OCI-LY1 (cell line): ENCODE data around the gene KIRREL3.

ENCODE experiments used
- H2AFZ ChIP-seq: fragments of 200-600 bp; sonication (generic), shearing (Covaris generic); 2 replicates; pipeline ENCODE4 v1.6.0; 2014; ENCODE audit warnings: antibody characterized with exemption, mild to moderate bottlenecking, low read length
- H3F3A ChIP-seq: fragments of 200-600 bp; sonication (generic), shearing (Covaris generic); 2 replicates; pipeline ENCODE4 v1.6.0; 2014; ENCODE audit warnings: mild to moderate bottlenecking, antibody characterized with exemption, low read length, moderate library complexity; ENCODE audit not compliant: insufficient read depth
- H3K27ac ChIP-seq: fragments of 200-600 bp; sonication (generic); 2 replicates; pipeline ENCODE4 v1.5.1; 2014; ENCODE audit warnings: low read length, mixed run types, mild to moderate bottlenecking, low read depth; ENCODE audit not compliant: poor library complexity, severe bottlenecking
- H3K27me3 ChIP-seq: fragments of 200-600 bp; sonication (generic); 2 replicates; pipeline ENCODE4 v1.6.0; 2014; ENCODE audit warnings: antibody characterized with exemption, mild to moderate bottlenecking, low read length, moderate library complexity; ENCODE audit not compliant: insufficient read depth
- H3K36me3 ChIP-seq: fragments of 200-600 bp; sonication (generic); 2 replicates; pipeline ENCODE4 v1.6.1; 2014; ENCODE audit warnings: mild to moderate bottlenecking, antibody characterized with exemption, low read length, moderate library complexity, mixed read lengths; ENCODE audit not compliant: insufficient read depth
- H3K4me1 ChIP-seq: fragments of 200-600 bp; sonication (generic); 2 replicates; pipeline ENCODE4 v1.5.1; 2014; ENCODE audit warnings: mild to moderate bottlenecking, low read length, moderate library complexity; ENCODE audit not compliant: insufficient read depth, severe bottlenecking
- H3K4me2 ChIP-seq: fragments of 200-600 bp; sonication (generic), shearing (Covaris generic); 2 replicates; pipeline ENCODE4 v1.6.1; 2014; ENCODE audit warnings: low read length
- H3K4me3 ChIP-seq: fragments of 200-600 bp; sonication (generic); 2 replicates; pipeline ENCODE4 v1.5.1; 2014; ENCODE audit warnings: low read length, low read depth, mild to moderate bottlenecking, mixed read lengths; ENCODE audit not compliant: poor library complexity, severe bottlenecking
- H3K79me2 ChIP-seq: fragments of 200-600 bp; shearing (Covaris generic); 2 replicates; pipeline ENCODE4 v1.6.1; 2016; ENCODE audit warnings: mixed run types, low read length, mixed read lengths; ENCODE audit not compliant: insufficient read depth
- H3K9ac ChIP-seq: fragments of 200-600 bp; sonication (generic), shearing (Covaris generic); 2 replicates; pipeline ENCODE4 v1.6.1; 2014; ENCODE audit warnings: mild to moderate bottlenecking, low read length, mixed read lengths
- H3K9me2 ChIP-seq: fragments of 200-600 bp; sonication (generic), shearing (Covaris generic); 2 replicates; pipeline ENCODE4 v1.6.1; 2014; ENCODE audit warnings: low read depth, mild to moderate bottlenecking, low read length, mixed read lengths
- H3K9me3 ChIP-seq: fragments of 200-600 bp; shearing (Covaris generic); 2 replicates; pipeline ENCODE4 v1.6.1; 2014; ENCODE audit warnings: low read length, mixed read lengths
- H4K20me1 ChIP-seq: fragments of 200-600 bp; sonication (generic), shearing (Covaris generic); 2 replicates; pipeline ENCODE4 v1.6.0; 2016; ENCODE audit warnings: mild to moderate bottlenecking, low read length; ENCODE audit not compliant: insufficient read depth
- CTCF ChIP-seq: fragments of 200-600 bp; sonication (generic), shearing (Covaris generic); IDR thresholded peaks from 2 replicates; pipeline ENCODE4 v1.5.1; 2017; ENCODE audit warnings: mild to moderate bottlenecking, antibody characterized with exemption, low read length, moderate library complexity, mixed read lengths
- EZH2 ChIP-seq: fragments of 200-600 bp; sonication (generic), shearing (Covaris generic); IDR thresholded peaks from 2 replicates; pipeline ENCODE4 v1.8.0; 2017; ENCODE audit warnings: borderline replicate concordance, mixed run types, mild to moderate bottlenecking, antibody characterized with exemption, low read length, moderate library complexity, mixed read lengths

Gene KIRREL3

GRCh38 chr11:126694065-126694625 is 306.4 kb downstream of the KIRREL3 start:
- no peak overlapping the region for H3K27ac ChIP-seq
- no peaks in the 10 kb centered on the region for H3K79me2 ChIP-seq
- H3K4me2 ChIP-seq = no peak overlapping the region
- no peak overlapping the region for H2AFZ ChIP-seq
- no peaks in the 10 kb centered on the region for H3K4me1 ChIP-seq
- H3K9ac ChIP-seq = no peak overlapping the region
- H3K27me3 ChIP-seq = no peaks in the 10 kb centered on the region
- no peak overlapping the region for H3K4me3 ChIP-seq
- H3K9me2 ChIP-seq = no peaks in the 10 kb centered on the region
- no peak for TF ChIP-seq EZH2
- no peak for TF ChIP-seq CTCF
- no peaks in the 10 kb centered on the region for H3K9me3 ChIP-seq
- no peaks in the 10 kb centered on the region for H3K36me3 ChIP-seq
- H4K20me1 ChIP-seq = no peaks in the 10 kb centered on the region
- no peaks in the 10 kb centered on the region for H3F3A ChIP-seq

- no peak for TF ChIP-seq EZH2
- TF ChIP-seq CTCF = no peak
- no peaks in the 10 kb centered on the region for H4K20me1 ChIP-seq
- no peaks in the 10 kb centered on the region for H3F3A ChIP-seq
- H2AFZ ChIP-seq = no peak overlapping the region
- no peaks in the 10 kb centered on the region for H3K9me2 ChIP-seq
- no peak overlapping the region for H3K27ac ChIP-seq
- no peaks in the 10 kb centered on the region for H3K36me3 ChIP-seq
- H3K79me2 ChIP-seq = no peaks in the 10 kb centered on the region
- H3K9me3 ChIP-seq = no peaks in the 10 kb centered on the region
- H3K9ac ChIP-seq = no peak overlapping the region
- H3K4me2 ChIP-seq = no peak overlapping the region
- H3K4me1 ChIP-seq = no peaks in the 10 kb centered on the region
- H3K27me3 ChIP-seq = no peaks in the 10 kb centered on the region
- H3K4me3 ChIP-seq = no peak overlapping the region
Measured at GRCh38 chr11:126687477-126687876, 313.1 kb downstream of the KIRREL3 start.

GRCh38 chr11:126686938-126687337 is 313.6 kb downstream of the KIRREL3 start:
- Histone ChIP-seq H2AFZ (no peak overlapping the region), H3K4me2 (no peak overlapping the region), H3K27ac (no peak overlapping the region)

More at GRCh38 chr11:126686938-126687337, 313.6 kb downstream of the KIRREL3 start:
- no peaks in the 10 kb centered on the region for H4K20me1 ChIP-seq
- no peaks in the 10 kb centered on the region for H3K27me3 ChIP-seq
- H3F3A ChIP-seq = no peaks in the 10 kb centered on the region
- H3K36me3 ChIP-seq = no peaks in the 10 kb centered on the region
- H3K4me1 ChIP-seq = no peaks in the 10 kb centered on the region
- H3K9me2 ChIP-seq = no peaks in the 10 kb centered on the region
- no peak overlapping the region for H3K4me3 ChIP-seq
- TF ChIP-seq EZH2 = no peak
- TF ChIP-seq CTCF = no peak
- no peaks in the 10 kb centered on the region for H3K79me2 ChIP-seq
- H3K9me3 ChIP-seq = no peaks in the 10 kb centered on the region
- H3K9ac ChIP-seq = no peak overlapping the region
